ENCODE data around the gene CTAGE8.
"Not testable (repeated sequence)": the region's sequence is repeated elsewhere in the genome, so short reads cannot be mapped to it uniquely, and the experiment has no call there.

CTAGE8 gene

GRCh38 chr7:144269188-144269587 is at the start of gene CTAGE8:
CTAGE8 (minus strand) TSS chr7:144269288; CDS start chr7:144269250, 38 bp downstream.
- DNase-seq: not testable (repeated sequence)

- not testable (repeated sequence) for DNase-seq
Observed at GRCh38 chr7:144317537-144317936, 48.4 kb upstream of the CTAGE8 start.

GRCh38 chr7:144311872-144312469 is 42.9 kb upstream of the CTAGE8 start, which contains the start of gene OR2A1:
OR2A1 (plus strand) TSS chr7:144312419; CDS start chr7:144318125, 5,706 bp downstream.
- DNase-seq: not testable (repeated sequence)

GRCh38 chr7:144311218-144311617 is 42.1 kb upstream of the CTAGE8 start:
- not testable (repeated sequence) for DNase-seq

- not testable (repeated sequence) for DNase-seq
Observed at GRCh38 chr7:144309702-144310101, 40.6 kb upstream of the CTAGE8 start.

- not testable (repeated sequence) for DNase-seq
Observed at GRCh38 chr7:144305156-144305555, 36.1 kb upstream of the CTAGE8 start.

GRCh38 chr7:144303607-144304006 is 34.5 kb upstream of the CTAGE8 start:
- not testable (repeated sequence) for DNase-seq

GRCh38 chr7:144302578-144303303 is 33.7 kb upstream of the CTAGE8 start:
- DNase-seq: not testable (repeated sequence)

- DNase-seq: peak; percentile 13
Observed at GRCh38 chr7:144293794-144294499, 24.9 kb upstream of the CTAGE8 start.

GRCh38 chr7:144292384-144293161 is 23.5 kb upstream of the CTAGE8 start:
- DNase-seq: peak; percentile 5

GRCh38 chr7:144291607-144292006 is 22.5 kb upstream of the CTAGE8 start:
- not testable (repeated sequence) for DNase-seq

GRCh38 chr7:144287171-144287784 is 18.2 kb upstream of the CTAGE8 start:
- not testable (repeated sequence) for DNase-seq

GRCh38 chr7:144283716-144284115 is 14.6 kb upstream of the CTAGE8 start:
- DNase-seq: not testable (repeated sequence)

GRCh38 chr7:144282490-144282889 is 13.4 kb upstream of the CTAGE8 start:
- DNase-seq: not testable (repeated sequence)

- DNase-seq: not testable (repeated sequence)
Observed at GRCh38 chr7:144281981-144282380, 12.9 kb upstream of the CTAGE8 start.

- not testable (repeated sequence) for DNase-seq
Observed at GRCh38 chr7:144280010-144280409, 10.9 kb upstream of the CTAGE8 start.

- DNase-seq: not testable (repeated sequence)
Observed at GRCh38 chr7:144275281-144275680, 6.2 kb upstream of the CTAGE8 start.

GRCh38 chr7:144264692-144265091 is 4.4 kb downstream of the CTAGE8 start, which contains the start of gene OR2A7:
OR2A7 (minus strand) TSS chr7:144264792; CDS start chr7:144259628, 5,164 bp downstream.
- not testable (repeated sequence) for DNase-seq

GRCh38 chr7:144262128-144262527 is 7.0 kb downstream of the CTAGE8 start:
- not testable (repeated sequence) for DNase-seq

- not testable (repeated sequence) for DNase-seq
Observed at GRCh38 chr7:144259067-144259466, 10.0 kb downstream of the CTAGE8 start.

GRCh38 chr7:144256112-144256511 is 13.0 kb downstream of the CTAGE8 start:
- no peak for DNase-seq

GRCh38 chr7:144255471-144255897 is 13.6 kb downstream of the CTAGE8 start:
- no peak for DNase-seq

Data from CD4-positive, alpha-beta T cell treated with Interleukin-21 for 1 hour (primary cell).